H1 (cell line): Measurements from ENCODE around the gene GGT6. TPM values are rescaled to one million over a fixed set of nuclear protein-coding genes. Genes with fewer than 3 reads are reported as not detected.
A peak's percentile ranks its signal among the peaks of the same experiment; 100 is the strongest.

Experiments used
- BRCA1 ChIP-seq: IDR thresholded peaks from 2 replicates; pipeline ENCODE4 v1.6.1; 2012; ENCODE audit warnings: low read depth, low read length, improper control_type of control experiment
- CHD2 ChIP-seq: IDR thresholded peaks from 2 replicates; pipeline ENCODE4 v1.6.1; 2012; ENCODE audit warnings: low read length, improper control_type of control experiment
- EGR1 ChIP-seq: IDR thresholded peaks from 2 replicates; pipeline ENCODE4 v1.6.1; 2011; ENCODE audit warnings: low read depth, low read length, borderline replicate concordance
- HDAC6 ChIP-seq: IDR thresholded peaks from one replicate; pipeline ENCODE4 v1.7.1; 2012; ENCODE audit warnings: low read depth, mild to moderate bottlenecking, inconsistent platforms, low read length, moderate library complexity
- KDM5A ChIP-seq: fragments of 200-600 bp; IDR thresholded peaks from 2 replicates; pipeline ENCODE4 v1.7.1; 2012; ENCODE audit warnings: mild to moderate bottlenecking, low read length, inconsistent platforms, mixed read lengths
- MAX ChIP-seq: IDR thresholded peaks from 2 replicates; pipeline ENCODE4 v1.6.1; 2012; ENCODE audit warnings: inconsistent platforms
- POLR2A ChIP-seq, 2 experiments: IDR thresholded peaks; 1 replicate in 1 of 2; 2 replicates in 1 of 2; pipeline ENCODE4 v1.6.1; 2011; ENCODE audit warnings: low read depth in 2 of 2, low read length in 2 of 2, mild to moderate bottlenecking in 2 of 2; ENCODE audit errors: control extremely low read depth in 1 of 2
- RFX5 ChIP-seq: IDR thresholded peaks from 2 replicates; pipeline ENCODE4 v1.6.1; 2011; ENCODE audit warnings: low read depth, low read length, improper control_type of control experiment, borderline replicate concordance
- RNF2 ChIP-seq: fragments of 200-900, 300-1000 bp; sonication (generic); IDR thresholded peaks from 2 replicates; pipeline ENCODE4 v1.7.1; 2016; ENCODE audit warnings: borderline replicate concordance, low read depth, mild to moderate bottlenecking, antibody characterized with exemption, low read length; ENCODE audit not compliant: poor library complexity, severe bottlenecking; ENCODE audit errors: missing control alignments
- SP1 ChIP-seq: IDR thresholded peaks from 2 replicates; pipeline ENCODE4 v1.6.1; 2011; ENCODE audit warnings: low read depth, low read length
- SRF ChIP-seq: IDR thresholded peaks from 2 replicates; pipeline ENCODE4 v1.6.1; 2011; ENCODE audit warnings: mild to moderate bottlenecking, low read depth, low read length, moderate library complexity
- TAF1 ChIP-seq: IDR thresholded peaks from 2 replicates; pipeline ENCODE4 v1.6.1; 2011; ENCODE audit warnings: mild to moderate bottlenecking, low read depth, low read length
- USF2 ChIP-seq: IDR thresholded peaks from 2 replicates; pipeline ENCODE4 v1.6.1; 2011; ENCODE audit warnings: low read length, improper control_type of control experiment
- ZNF274 ChIP-seq: IDR thresholded peaks from 2 replicates; pipeline ENCODE4 v1.7.0; 2012; ENCODE audit warnings: low read length, borderline replicate concordance; ENCODE audit errors: extremely low read depth
- polyA plus RNA-seq, 7 experiments: library from polyadenylated mRNA; depleted of rRNA in 3 of 7; stranded (reverse) in 5 of 7; unstranded in 2 of 7; fragments of >200 nt in 5 of 7; fragments of 200-250 nt in 2 of 7; gene quantifications; 1 replicate in 5 of 7; 2 replicates in 1 of 7; 4 replicates in 1 of 7; pipeline versions ENCODE4 v1.2.1 to v1.2.3, GENCODE V29; 2011 to 2013; ENCODE audit warnings: missing spikeins in 2 of 7, mixed read lengths in 2 of 7
- total RNA-seq: library from RNA; stranded (reverse); fragmentation: NEBNext Ultra II Directional; extraction: Animal tissue kit (Norgen Biotek cat#: 25700); gene quantifications from 2 replicates; pipeline ENCODE4 v1.2.1, GENCODE V29; 2021

GGT6 gene
- total and polyA plus RNA-seq, 2 of the 8 experiments (the other 6 are each of a cell fraction or from before 2014, with no cell fraction given) = 0.18 TPM; not detected in 1

GRCh38 chr17:4565209-4566141, 5.1 kb upstream of the GGT6 start (continued):
- TF ChIP-seq RNF2 = no peak
- no peak for TF ChIP-seq ZNF274
- no peak for TF ChIP-seq EGR1
- TF ChIP-seq KDM5A = no peak
- no peak for TF ChIP-seq SP1
- no peak for TF ChIP-seq CHD2
- TF ChIP-seq RFX5 = no peak
- TF ChIP-seq USF2 = peak; percentile 33; the same call in 1 of the 2 replicates
- TF ChIP-seq HDAC6 = no peak
- TF ChIP-seq TAF1 = no peak
- TF ChIP-seq SRF = no peak
- TF ChIP-seq BRCA1 = no peak
- TF ChIP-seq MAX = peak; percentile 94
- TF ChIP-seq POLR2A (IDR thresholded peaks at IDR 0.05; ENCODE audit: control extremely low read depth in 1 of 2, low read depth in 2 of 2, low read length in 2 of 2) = no peak
